Progenitor cell of endocrine pancreas (in vitro differentiated cells): ENCODE measurements around the gene COMT. TPM values are rescaled to one million over a fixed set of nuclear protein-coding genes. Genes with fewer than 3 reads are reported as not detected.

Experiments
- DNase-seq: peaks from one replicate; pipeline ENCODE4 v3.0.0; 2021; ENCODE audit warnings: low spot score; ENCODE audit not compliant: unreplicated experiment
- H3K27ac Mint-ChIP-seq: 2 replicates; pipeline ENCODE4 v1.8.0; 2021; ENCODE audit warnings: mild to moderate bottlenecking, moderate library complexity, mixed read lengths
- H3K27me3 Mint-ChIP-seq: 2 replicates; pipeline ENCODE4 v1.8.0; 2021; ENCODE audit warnings: mixed read lengths
- H3K36me3 Mint-ChIP-seq: 2 replicates; pipeline ENCODE4 v1.8.0; 2022; ENCODE audit warnings: mixed read lengths; ENCODE audit not compliant: insufficient read depth
- H3K4me1 Mint-ChIP-seq: 2 replicates; pipeline ENCODE4 v1.8.0; 2021; ENCODE audit warnings: low read depth, mixed read lengths
- H3K4me3 Mint-ChIP-seq: 2 replicates; pipeline ENCODE4 v1.8.0; 2021; ENCODE audit warnings: low read depth, mild to moderate bottlenecking, moderate library complexity, mixed read lengths
- H3K9me3 Mint-ChIP-seq: 2 replicates; pipeline ENCODE4 v1.8.0; 2021; ENCODE audit warnings: low read depth, mixed read lengths
- CTCF ChIP-seq: fragments of 200-600 bp; sonication (generic); IDR thresholded peaks from one replicate; pipeline ENCODE4 v1.5.0; 2021; ENCODE audit warnings: antibody characterized with exemption, mild to moderate bottlenecking; ENCODE audit not compliant: unreplicated experiment
- total RNA-seq: library from RNA; stranded (reverse); gene quantifications from 2 replicates; pipeline ENCODE4 v1.2.1, GENCODE V29; 2021

Gene COMT
- total RNA-seq, 1 donor from 2014 or later = 48.7 TPM

GRCh38 chr22:19988331-19988808 is 46.8 kb downstream of the COMT start:
- Mint-ChIP-seq H3K36me3 (no peaks in the 10 kb centered on the region), H3K4me1 (peaks cover 6% of the 10 kb centered on the region), H3K27me3 (no peaks in the 10 kb centered on the region), H3K27ac (peak overlapping the region; percentile 76), H3K4me3 (peak overlapping the region; percentile 53), H3K9me3 (no peaks in the 10 kb centered on the region)
- TF ChIP-seq CTCF = no peak
- DNase-seq = no peak

GRCh38 chr22:19988965-19989724 is 47.6 kb downstream of the COMT start:
- Mint-ChIP-seq H3K9me3 (no peaks in the 10 kb centered on the region), H3K27ac (no peak overlapping the region), H3K27me3 (no peaks in the 10 kb centered on the region), H3K36me3 (no peaks in the 10 kb centered on the region), H3K4me1 (peaks cover 6% of the 10 kb centered on the region), H3K4me3 (no peak overlapping the region)
- DNase-seq = no peak
- TF ChIP-seq CTCF = no peak

GRCh38 chr22:19989725-19990067 is 48.1 kb downstream of the COMT start:
- Mint-ChIP-seq H3K27me3 (no peaks in the 10 kb centered on the region), H3K36me3 (no peaks in the 10 kb centered on the region), H3K27ac (no peak overlapping the region), H3K9me3 (no peaks in the 10 kb centered on the region), H3K4me1 (peaks cover 6% of the 10 kb centered on the region), H3K4me3 (no peak overlapping the region)
- TF ChIP-seq CTCF = no peak
- no peak for DNase-seq

GRCh38 chr22:19990188-19990587 is 48.6 kb downstream of the COMT start:
- no peaks in the 10 kb centered on the region for H3K36me3 Mint-ChIP-seq
- H3K27me3 Mint-ChIP-seq = no peaks in the 10 kb centered on the region
- no peak overlapping the region for H3K4me3 Mint-ChIP-seq
- no peak for TF ChIP-seq CTCF
- DNase-seq = no peak
- H3K9me3 Mint-ChIP-seq = no peaks in the 10 kb centered on the region
- H3K27ac Mint-ChIP-seq = no peak overlapping the region
- H3K4me1 Mint-ChIP-seq = peaks cover 4% of the 10 kb centered on the region

GRCh38 chr22:19990609-19991394 is 49.2 kb downstream of the COMT start:
- no peak overlapping the region for H3K27ac Mint-ChIP-seq

More at GRCh38 chr22:19990609-19991394, 49.2 kb downstream of the COMT start:
- no peak for TF ChIP-seq CTCF
- Mint-ChIP-seq H3K4me1 (peaks cover 2% of the 10 kb centered on the region), H3K9me3 (no peaks in the 10 kb centered on the region), H3K4me3 (no peak overlapping the region), H3K27me3 (no peaks in the 10 kb centered on the region), H3K36me3 (no peaks in the 10 kb centered on the region)
- no peak for DNase-seq
